ENCODE measurements around the gene RUSC1. TPM values are rescaled to one million over a fixed set of nuclear protein-coding genes. Genes with fewer than 3 reads are reported as not detected.

RUSC1 gene
- total and polyA plus RNA-seq, 2 of the 8 experiments (the other 6 are each of a cell fraction or from before 2014, with no cell fraction given): 54.6 to 90.4 TPM

DNA sequence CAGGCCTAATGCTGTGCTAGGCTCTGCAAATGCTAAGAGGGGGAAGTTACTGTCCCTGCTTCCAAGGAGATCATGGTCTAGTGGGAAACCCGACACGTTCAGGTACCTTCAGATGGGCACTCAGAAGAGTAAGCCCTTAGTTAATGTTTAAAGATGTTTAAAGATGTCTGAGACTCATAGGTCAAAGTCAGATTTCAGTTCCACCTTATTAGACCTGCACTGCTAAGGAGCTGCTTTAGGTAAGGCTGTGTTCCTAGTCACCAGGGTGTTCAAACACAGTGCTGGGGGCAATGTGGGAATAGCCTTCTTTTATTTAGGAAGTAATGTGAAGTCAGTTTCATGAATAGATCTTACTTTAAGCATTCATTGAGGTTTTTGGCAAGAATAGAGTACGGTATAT, 3.8 kb upstream of the RUSC1 start (continued):
- TF ChIP-seq, protein P1, sequence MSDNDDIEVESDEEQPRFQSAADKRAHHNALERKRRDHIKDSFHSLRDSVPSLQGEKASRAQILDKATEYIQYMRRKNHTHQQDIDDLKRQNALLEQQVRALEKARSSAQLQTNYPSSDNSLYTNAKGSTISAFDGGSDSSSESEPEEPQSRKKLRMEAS (IDR thresholded peaks at IDR 0.05): no peak
- TF ChIP-seq SAP30 (IDR thresholded peaks at IDR 0.05; ENCODE audit: insufficient read depth, insufficient replicate concordance, low read length): no peak
- TF ChIP-seq SP4 (IDR thresholded peaks at IDR 0.05; ENCODE audit: low read length): no peak
- no peak for TF ChIP-seq FOSL1 (IDR thresholded peaks at IDR 0.05; ENCODE audit: insufficient read depth, low read depth, low read length)
- no peak for TF ChIP-seq EZH2 (IDR thresholded peaks at IDR 0.05; ENCODE audit: low read depth, low read length, severe bottlenecking)
